AG10803 (cell line): Measurements from ENCODE around the gene LUZP1.

Experiments
- DNase-seq: peaks from one replicate; pipeline ENCODE4 v3.0.0; 2010; ENCODE audit warnings: low read depth
- H3K4me3 ChIP-seq: 2 replicates; pipeline ENCODE4 v1.5.1; 2011; ENCODE audit warnings: mild to moderate bottlenecking, low read length, control low read depth
- CTCF ChIP-seq: conservative IDR thresholded peaks from 2 replicates; pipeline ENCODE4 v1.5.1; 2011; ENCODE audit warnings: mild to moderate bottlenecking, low read length, control low read depth, inconsistent platforms

LUZP1 gene

GRCh38 chr1:23118407-23118806, 50.2 kb downstream of the LUZP1 start:
- TF ChIP-seq CTCF, result no peak
- DNase-seq, result no peak
- no peak overlapping the region for H3K4me3 ChIP-seq

GRCh38 chr1:23116921-23117699, 51.5 kb downstream of the LUZP1 start:
- no peak for DNase-seq
- H3K4me3 ChIP-seq, result no peak overlapping the region
- no peak for TF ChIP-seq CTCF

GRCh38 chr1:23116216-23116836, 52.3 kb downstream of the LUZP1 start:
- no peak for TF ChIP-seq CTCF
- no peak for DNase-seq
- no peak overlapping the region for H3K4me3 ChIP-seq

- peak; percentile 32 for DNase-seq
Measured at GRCh38 chr1:23114424-23115079, 54.1 kb downstream of the LUZP1 start.

GRCh38 chr1:23111600-23112535, 56.8 kb downstream of the LUZP1 start:
- H3K4me3 ChIP-seq, result no peak overlapping the region
- TF ChIP-seq CTCF, result no peak
- DNase-seq, result no peak

More at GRCh38 chr1:23114424-23115079, 54.1 kb downstream of the LUZP1 start:
- no peak overlapping the region for H3K4me3 ChIP-seq
- TF ChIP-seq CTCF, result no peak

- TF ChIP-seq CTCF, result no peak
- no peak for DNase-seq
- no peak overlapping the region for H3K4me3 ChIP-seq
Measured at GRCh38 chr1:23110391-23110790, 58.3 kb downstream of the LUZP1 start.
